CD1c-positive myeloid dendritic cell (primary cell): ENCODE data around the gene CAMKK1.
A peak's percentile ranks its signal among the peaks of the same experiment; 100 is the strongest.

Experiments
- DNase-seq: peaks from one replicate; pipeline ENCODE4 v3.0.0-alpha.2; 2016; ENCODE audit errors: extremely low spot score

The CAMKK1 gene

DNA sequence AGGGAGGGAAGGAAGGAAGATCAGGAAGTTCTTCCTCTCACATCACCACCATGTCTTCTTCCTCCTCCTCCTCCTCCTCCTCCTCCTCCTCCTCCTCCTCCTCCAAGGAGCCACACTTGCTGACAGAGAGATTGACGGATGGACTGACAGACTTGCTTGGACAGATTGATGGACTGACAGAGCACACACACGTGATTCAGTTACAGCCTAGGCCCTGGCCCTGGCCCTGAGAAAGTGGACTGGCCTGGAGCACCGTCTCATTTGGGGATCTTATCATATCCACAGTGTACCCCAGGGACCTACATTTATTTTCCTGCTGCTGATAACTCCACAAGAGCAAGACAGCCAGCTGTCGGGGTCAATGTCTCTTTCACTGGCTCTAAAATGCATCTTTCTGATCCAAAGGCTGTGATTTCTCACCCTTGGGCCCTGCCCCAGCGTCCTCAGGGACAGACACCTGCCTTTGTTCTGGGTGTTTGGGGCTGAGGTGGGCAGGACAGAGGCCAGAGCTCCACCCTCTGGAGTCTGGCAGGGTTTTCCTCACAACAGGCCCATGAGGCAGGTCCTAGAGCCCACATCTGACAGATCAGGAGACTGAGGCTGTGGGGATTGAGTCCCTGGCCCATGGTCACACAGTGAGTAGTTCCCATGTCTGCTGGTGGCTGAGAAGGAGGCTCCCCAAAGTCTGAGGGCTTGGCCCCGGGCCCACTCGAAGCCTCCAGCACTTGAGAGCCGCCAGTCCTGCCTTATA lies 25.7 kb upstream of the CAMKK1 start:
- no peak for DNase-seq

DNA sequence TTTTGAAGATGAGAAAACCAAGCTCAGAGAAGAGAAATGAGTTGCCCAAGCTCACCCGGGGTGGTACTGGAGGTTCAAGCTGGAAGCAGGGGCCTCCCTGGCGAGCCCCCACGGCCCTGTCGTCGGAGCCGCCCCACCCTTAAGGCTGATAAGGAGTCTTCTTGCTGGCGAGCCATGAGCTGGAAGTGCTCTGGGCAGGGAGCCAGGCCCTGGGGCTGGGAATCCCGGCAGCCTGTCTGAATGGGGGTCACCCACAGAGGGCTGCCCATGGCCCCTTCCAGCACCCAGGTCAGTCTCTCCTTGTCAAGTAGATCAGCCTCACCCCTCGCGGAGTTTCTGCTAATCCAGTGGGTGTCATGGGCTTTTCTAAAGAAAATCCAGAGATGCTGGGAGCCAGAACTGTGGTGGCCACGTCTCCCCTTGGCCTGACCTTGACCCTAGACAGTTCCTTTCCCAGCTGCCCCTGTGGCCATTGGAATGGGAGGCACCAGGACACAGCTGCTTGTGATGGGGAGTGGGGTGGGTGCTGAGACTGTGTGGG lies 24.6 kb upstream of the CAMKK1 start:
- DNase-seq = peak; percentile 28

DNA sequence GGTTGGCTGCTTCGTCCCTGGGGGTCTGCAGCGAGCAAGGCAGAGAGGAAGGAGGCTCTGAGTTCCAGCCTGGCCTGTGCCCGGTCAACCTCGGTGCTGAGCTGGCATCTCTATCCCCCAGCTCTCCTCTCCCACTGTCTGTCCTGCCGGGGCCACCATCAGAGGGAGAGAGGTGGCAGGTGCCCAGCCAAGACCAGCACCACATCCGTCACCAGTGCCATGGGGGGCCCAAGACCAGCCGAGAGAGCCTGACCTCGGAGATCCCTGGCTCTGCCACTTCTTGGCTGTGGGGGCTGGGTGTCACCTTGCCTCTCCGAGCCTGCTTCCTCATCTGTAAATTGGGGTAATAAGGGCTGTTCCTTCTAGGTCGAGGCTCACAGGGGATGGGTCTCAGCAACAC lies 24.0 kb upstream of the CAMKK1 start:
- DNase-seq = peak; percentile 33

- peak; percentile 74 for DNase-seq
These were observed 23.3 kb upstream of the CAMKK1 start, which contains the start of gene P2RX1 for GRCh38 chr17:3915995-3916696. P2RX1 (minus strand) TSS chr17:3916465; CDS start chr17:3916225, 240 bp downstream.

GRCh38 chr17:3915581-3915994 lies 22.7 kb upstream of the CAMKK1 start:
- no peak for DNase-seq

DNA sequence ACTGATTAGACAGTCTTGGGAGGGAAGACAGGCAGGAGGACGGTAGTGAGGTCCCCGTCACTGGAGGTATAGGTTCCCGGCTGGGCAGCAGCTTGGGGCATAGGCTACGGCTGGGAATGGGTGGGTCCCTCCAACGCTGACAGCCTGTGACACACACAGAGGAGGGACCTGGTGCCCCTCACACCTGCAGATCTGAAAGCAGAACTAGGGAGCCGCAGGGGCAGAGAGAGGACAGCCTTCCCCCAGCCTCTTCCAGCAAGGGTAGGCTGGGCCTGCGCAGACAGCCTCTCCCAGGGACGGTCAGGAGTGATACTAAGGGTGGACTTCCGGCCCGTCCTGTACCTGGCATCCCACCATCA lies 21.4 kb upstream of the CAMKK1 start:
- peak; percentile 48 for DNase-seq

GRCh38 chr17:3913531-3914311 lies 20.9 kb upstream of the CAMKK1 start:
- DNase-seq = peak; percentile 89

GRCh38 chr17:3912827-3913226 lies 20.0 kb upstream of the CAMKK1 start:
- no peak for DNase-seq

GRCh38 chr17:3911271-3912053 lies 18.6 kb upstream of the CAMKK1 start:
- peak; percentile 84 for DNase-seq

- DNase-seq = peak; percentile 47
These were observed 17.8 kb upstream of the CAMKK1 start for GRCh38 chr17:3910420-3911270.

DNA sequence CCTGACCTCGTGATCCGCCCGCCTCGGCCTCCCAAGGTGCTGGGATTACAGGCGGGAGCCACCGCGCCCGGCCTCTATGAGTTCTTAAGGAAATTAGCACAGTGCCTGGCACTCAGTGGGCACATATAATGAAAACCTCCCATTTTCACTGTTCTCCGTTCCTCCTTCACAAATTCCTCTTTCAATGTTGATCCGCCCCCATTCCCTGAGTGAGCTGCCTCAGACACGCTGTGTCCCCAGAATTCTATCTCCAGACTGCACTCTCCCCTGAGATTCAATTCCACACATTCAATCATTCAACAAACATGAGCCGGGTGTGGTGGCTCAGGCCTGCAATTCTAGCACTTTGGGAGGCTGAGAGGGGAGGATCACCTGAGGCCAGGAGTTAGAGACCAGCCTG lies 16.4 kb upstream of the CAMKK1 start:
- DNase-seq = peak; percentile 21

GRCh38 chr17:3907483-3908216 lies 14.8 kb upstream of the CAMKK1 start:
- DNase-seq = no peak

DNA sequence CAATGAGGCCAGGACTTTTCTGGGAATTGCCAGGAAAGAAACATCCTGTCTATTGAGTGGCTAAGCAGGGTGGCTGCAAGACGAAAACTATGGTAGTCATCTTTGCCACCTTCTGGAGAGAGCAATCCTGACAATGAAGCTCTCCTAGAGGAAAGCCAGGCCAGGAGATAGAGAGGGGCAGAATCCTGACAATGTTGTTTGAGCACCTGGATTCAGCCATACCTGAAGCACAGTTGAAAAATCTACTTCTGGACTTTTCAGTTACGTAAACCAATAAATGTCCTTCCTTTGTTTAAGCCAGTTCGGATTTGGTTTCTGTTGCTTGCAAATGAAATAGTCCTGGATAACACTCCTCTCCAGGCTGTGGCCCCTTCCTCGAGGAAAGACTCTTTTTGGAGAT lies 14.0 kb upstream of the CAMKK1 start:
- DNase-seq = no peak

- DNase-seq = no peak
These were observed 12.2 kb upstream of the CAMKK1 start for GRCh38 chr17:3905017-3905520.

DNA sequence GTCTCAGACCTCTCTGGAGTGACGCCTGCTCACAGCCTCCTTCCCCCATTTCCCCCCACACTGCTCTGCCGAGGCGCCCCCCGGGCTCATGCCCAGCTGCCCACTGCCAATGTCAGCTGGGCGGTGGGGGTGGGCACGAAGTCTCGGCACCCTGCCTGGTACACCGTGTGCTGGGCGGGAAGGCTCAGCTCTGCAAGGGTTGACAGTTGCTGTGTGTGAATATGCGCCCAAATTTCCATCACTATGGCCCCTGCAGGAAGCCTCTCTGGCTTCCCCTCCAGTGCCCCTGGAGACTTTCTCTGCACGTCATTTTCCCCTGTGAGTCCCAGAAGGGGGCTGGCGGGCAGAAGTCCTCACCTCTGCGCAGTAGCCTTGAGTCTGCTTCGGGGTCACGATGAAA lies 11.6 kb upstream of the CAMKK1 start:
- DNase-seq = no peak

- DNase-seq = no peak
These were observed 11.0 kb upstream of the CAMKK1 start for GRCh38 chr17:3903881-3904290.

- no peak for DNase-seq
These were observed 10.4 kb upstream of the CAMKK1 start for GRCh38 chr17:3903051-3903825.

DNA sequence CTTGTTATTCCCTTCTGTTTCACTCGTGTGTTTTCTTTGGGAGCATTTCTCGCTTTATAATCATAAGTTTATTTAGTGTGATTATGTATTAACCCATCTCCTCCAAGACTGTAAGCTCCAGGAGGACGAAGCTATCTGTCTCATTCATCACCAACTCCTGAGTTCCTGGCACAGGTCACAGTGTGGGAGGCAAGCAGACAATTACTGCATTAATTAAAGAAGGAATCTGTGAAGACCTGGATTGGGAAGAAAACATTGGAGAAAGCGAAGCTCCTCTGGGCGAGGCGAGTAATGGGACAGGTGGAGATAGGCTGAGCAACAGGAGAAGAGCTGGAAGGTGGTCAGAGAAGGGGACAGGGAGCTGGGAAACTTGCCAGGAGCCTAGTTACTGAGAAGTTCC lies 7.8 kb upstream of the CAMKK1 start:
- no peak for DNase-seq

DNA sequence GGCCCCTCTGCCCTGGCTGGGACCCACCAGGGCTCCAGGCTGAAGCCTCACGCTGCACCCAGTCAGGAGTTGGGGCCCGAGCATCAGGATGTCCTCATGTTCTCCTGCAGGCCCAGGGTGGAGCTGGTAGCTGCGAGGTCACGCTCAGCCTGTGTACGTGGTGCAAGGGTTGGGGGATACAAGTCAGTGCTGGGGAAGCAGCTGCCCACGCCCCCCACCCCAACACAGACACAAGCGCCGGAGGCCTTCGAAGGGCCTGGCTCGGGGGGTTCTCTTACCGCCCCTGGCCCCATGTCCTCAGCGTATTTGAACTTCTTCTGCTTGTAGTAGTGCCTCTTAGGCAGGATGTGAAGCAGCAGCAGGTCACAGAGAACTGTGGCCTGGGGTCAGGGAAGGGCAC lies 4.9 kb upstream of the CAMKK1 start:
- DNase-seq = no peak
